ENCODE data around the gene TTLL13.

TTLL13 gene

DNA sequence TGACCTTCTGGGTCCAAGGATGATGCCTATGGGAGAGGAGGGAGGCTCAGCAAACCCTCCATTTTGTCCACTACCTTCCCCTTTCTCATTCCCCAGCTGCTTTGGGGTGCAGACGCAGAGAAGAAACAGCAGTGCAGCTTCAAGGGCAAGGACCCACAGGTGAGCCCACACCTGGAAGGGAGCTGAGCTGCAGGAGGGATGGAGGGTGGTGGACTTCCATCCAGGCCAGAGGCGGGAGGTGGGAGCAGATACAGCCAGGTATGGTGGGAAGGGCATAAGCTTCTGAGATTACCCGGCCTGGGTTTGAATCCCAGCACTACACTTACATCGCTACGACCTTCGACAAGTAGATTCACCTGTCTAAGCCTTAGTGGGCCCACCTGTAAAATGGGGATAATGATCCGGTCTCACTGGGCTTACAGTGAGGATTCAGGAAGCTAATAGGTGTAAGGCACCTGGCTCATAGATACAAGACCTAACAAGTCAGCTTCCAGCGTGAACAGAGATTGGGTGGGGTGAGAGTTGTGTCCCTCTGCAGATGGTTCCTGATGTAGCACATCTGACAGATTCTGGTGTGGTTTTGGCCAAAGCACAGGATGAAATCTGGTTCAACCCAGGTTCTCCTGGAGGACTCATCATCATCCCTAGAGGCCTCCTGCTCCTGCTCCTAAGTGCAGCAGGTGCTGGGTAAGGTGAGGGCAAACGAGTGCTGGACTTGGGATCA lies 31.5 kb upstream of the TTLL13 start:
- no peak for DNase-seq

DNA sequence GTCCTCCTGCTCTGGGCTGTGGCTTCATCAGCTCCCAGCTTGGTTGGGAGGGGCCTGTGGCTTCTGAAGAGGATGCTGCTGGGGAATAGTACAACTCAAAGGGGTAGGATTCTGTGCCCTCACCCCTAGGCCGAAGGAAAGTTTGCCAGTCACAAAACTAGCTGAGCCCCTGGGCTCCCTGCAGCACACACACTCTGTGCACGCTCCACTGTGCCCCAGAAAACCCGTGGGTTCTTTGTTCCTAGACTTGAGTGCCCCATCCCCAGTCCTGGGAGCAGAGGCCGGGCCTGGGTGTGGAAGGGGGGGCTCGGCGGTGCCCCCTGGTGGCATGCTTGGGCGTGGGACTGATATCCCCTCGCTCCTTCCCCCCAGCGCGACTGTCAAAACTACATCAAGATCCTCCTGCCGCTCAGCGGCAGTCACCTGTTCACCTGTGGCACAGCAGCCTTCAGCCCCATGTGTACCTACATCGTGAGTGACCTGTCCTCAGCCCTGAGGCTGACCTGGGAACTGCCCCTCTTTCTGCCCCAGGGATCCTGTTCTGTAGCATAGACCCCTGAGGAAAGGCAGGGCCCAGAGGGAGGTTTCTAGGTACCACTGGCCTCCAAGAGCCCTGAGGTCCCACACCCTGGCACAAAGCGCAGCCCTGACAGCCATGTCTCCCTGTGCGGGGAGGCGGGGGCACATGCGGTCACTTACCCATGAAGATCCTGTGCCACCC lies 29.8 kb upstream of the TTLL13 start:
- DNase-seq, result no peak

DNA sequence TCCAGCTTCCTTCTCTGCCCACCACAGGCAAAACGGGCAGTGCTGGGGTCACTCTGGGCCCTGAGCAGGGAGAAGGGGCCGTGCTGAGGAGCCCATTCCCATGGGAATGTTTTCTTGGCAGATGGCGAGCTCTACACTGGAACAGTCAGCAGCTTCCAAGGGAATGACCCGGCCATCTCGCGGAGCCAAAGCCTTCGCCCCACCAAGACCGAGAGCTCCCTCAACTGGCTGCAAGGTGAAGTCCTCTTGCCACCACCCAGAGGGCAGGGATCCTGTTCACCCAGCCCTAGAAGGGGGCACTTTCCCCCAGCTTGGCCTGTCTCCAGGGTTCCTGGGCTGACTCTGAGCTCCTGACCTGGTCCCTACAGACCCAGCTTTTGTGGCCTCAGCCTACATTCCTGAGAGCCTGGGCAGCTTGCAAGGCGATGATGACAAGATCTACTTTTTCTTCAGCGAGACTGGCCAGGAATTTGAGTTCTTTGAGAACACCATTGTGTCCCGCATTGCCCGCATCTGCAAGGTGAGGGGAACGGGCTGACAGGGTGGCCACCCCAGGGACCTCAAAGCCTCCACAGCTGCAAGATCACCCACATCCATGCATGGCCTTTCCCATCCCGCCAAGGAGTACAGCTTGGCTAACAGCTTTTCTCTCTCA lies 28.0 kb upstream of the TTLL13 start:
- no peak for DNase-seq

- DNase-seq, result no peak
Observed at GRCh38 chr15:90222547-90222946, 26.8 kb upstream of the TTLL13 start.

GRCh38 chr15:90223441-90224165 lies 25.8 kb upstream of the TTLL13 start:
- DNase-seq, result no peak

DNA sequence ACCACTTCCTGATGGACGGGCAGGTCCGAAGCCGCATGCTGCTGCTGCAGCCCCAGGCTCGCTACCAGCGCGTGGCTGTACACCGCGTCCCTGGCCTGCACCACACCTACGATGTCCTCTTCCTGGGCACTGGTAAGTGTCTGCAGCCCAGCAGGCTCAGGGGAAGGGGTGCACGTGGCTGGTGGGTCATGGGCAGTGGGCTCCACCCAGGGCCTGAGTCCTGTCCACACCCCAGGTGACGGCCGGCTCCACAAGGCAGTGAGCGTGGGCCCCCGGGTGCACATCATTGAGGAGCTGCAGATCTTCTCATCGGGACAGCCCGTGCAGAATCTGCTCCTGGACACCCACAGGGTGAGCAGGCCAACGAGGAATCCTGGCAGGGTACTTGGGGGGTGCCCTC lies 24.3 kb upstream of the TTLL13 start:
- no peak for DNase-seq

DNA sequence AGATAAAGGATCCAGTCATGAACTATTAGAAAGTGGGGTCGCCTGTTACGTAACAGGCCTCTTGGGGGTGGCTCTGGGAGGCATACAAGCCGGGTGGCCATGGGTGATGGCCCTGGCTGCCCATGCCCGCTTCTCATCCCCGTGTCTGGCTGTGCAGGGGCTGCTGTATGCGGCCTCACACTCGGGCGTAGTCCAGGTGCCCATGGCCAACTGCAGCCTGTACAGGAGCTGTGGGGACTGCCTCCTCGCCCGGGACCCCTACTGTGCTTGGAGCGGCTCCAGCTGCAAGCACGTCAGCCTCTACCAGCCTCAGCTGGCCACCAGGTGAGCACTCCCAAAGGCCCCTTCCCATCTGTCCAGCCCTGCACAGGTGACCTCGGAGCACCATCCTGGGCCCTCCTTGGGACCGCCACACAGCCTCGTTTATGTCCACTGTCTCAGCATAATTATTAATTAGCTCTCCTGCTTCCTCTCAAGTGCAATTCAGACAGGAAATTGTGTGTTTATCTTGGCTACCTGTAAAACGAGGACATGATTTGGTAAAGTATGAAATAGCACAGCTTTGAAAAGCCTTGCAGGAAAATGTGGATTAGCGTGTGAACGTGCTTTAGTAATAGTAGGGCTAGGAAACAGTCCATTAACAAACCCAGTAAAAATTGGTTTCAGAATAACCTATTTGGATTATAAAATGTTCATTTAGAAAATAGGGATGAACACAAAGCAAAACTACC lies 23.7 kb upstream of the TTLL13 start:
- DNase-seq, result no peak

- no peak for DNase-seq
Observed at GRCh38 chr15:90227336-90227735, 22.0 kb upstream of the TTLL13 start.

GRCh38 chr15:90227816-90228772 lies 21.3 kb upstream of the TTLL13 start:
- DNase-seq, result no peak

DNA sequence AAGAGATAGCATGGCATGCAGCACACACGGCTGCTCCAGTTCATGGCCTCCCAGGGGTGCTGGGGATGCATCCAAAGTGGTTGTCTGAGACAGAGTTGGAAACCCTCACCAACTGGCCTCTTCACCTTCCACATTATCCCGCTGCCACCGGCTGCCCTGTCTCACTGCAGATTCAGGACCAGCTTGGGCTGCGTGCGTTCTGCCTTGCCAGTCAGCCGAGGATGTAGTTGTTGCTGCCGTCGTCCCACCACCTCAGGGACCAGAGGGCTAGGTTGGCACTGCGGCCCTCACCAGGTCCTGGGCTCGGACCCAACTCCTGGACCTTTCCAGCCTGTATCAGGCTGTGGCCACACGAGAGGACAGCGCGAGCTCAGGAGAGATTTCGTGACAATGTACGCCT lies 20.4 kb upstream of the TTLL13 start:
- DNase-seq, result no peak

GRCh38 chr15:90230071-90230494 lies 19.3 kb upstream of the TTLL13 start:
- no peak for DNase-seq

- DNase-seq, result no peak
Observed at GRCh38 chr15:90230610-90231009, 18.7 kb upstream of the TTLL13 start.

DNA sequence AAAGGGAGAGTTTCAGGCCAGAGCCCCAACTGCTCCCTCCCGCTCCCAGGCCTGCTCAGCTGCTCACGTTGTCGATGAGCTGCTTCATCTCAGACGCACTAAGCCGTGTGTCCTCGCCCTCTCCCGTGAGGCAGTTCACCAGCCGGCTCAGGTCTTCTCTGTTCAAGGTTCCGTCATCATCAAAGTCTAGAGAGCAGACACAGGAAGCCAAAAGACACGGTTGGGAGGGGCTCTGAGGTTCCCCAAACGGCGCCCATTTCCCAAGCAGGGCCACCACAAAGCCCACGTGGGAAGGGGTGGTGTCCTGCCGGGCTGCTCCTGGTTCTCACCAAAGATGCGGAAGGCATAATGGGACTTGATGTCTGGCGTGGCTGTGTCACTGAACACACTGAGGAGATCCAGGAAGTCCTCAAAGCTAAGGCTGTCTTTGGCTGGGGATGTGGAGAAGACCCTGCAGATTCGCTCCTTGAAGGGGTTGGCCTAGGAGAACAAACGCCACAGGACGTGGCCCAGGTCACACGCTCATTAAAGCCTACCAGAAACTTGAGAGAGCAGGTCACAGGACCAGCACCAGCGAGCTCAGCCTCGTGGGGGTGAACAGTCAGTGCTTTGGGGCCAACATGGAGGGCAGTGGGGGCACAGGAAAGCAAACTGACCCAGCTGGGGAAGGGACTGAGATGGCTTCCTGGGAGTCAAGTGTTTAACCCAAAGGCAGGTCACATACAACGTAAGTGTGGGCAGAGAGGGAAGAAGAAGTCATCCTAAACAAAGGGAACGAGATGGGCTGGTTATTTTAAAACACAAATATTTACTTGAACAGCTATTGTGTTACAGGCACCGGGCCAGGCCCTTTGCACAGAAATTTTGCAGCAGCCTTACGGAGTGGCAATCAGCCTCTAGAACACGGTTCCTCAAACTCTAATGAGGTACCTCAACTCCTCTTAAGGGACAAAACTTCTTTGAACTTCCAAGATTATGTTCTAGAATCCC lies 18.0 kb upstream of the TTLL13 start:
- no peak for DNase-seq

DNA sequence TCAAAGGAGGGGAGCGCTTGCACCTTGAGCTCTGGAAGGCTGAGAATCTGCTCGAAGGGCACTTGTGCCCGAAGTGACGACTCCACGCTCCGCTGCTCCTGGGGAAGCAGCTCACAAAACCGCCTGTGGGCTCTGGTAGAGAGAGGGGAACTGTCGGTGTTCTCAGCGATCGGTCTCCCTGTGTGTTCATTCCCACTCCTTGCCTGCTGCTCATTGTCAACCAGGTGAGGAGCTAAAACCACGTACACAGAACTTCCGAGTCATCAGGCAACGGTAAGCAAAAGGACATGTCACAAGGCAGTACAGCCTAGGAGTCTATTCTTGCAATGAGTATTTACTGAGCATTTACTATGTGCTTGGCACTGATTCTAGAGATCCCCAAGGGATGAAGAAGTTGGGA lies 17.2 kb upstream of the TTLL13 start:
- DNase-seq, result no peak

DNA sequence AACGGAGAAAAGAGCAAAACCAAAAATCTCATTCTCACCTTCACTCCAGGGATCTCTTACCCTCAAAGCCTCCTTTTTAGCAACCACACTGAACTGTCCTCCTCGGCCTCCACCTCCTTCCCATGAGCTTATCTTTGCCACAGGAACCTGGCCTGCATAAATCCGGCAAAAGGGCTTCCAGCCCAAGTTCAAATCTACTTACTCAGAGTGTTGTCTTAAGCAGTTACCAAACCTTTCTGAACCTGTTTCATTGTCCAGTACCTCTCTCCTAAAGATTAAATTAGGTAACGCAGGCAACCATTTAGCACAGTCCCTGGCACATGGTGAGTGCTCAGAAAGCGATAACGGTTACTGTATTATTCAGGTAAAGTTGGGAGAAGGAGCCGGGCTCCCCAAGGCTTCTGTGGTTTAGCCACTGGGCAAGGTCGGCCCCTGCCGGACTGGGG lies 16.4 kb upstream of the TTLL13 start:
- DNase-seq, result no peak

- peak; percentile 81 for DNase-seq
Observed at GRCh38 chr15:90233387-90234095, 15.8 kb upstream of the TTLL13 start, which contains the start of gene CIB1. Gene CIB1 (minus strand): TSS chr15:90233941. CDS start chr15:90233885, 56 bp downstream.

GRCh38 chr15:90234096-90234988 lies 15.0 kb upstream of the TTLL13 start, which contains the start of gene GDPGP1:
Gene GDPGP1 (plus strand): TSS chr15:90234209. CDS start chr15:90240909, 6,700 bp downstream.
- DNase-seq, result no peak

- DNase-seq, result no peak
Observed at GRCh38 chr15:90239371-90239770, 10.0 kb upstream of the TTLL13 start.
